ENCODE results near the gene MOG.
"Not testable (repeated sequence)": the region's sequence is repeated elsewhere in the genome, so short reads cannot be mapped to it uniquely, and the experiment has no call there.

The MOG gene

DNA sequence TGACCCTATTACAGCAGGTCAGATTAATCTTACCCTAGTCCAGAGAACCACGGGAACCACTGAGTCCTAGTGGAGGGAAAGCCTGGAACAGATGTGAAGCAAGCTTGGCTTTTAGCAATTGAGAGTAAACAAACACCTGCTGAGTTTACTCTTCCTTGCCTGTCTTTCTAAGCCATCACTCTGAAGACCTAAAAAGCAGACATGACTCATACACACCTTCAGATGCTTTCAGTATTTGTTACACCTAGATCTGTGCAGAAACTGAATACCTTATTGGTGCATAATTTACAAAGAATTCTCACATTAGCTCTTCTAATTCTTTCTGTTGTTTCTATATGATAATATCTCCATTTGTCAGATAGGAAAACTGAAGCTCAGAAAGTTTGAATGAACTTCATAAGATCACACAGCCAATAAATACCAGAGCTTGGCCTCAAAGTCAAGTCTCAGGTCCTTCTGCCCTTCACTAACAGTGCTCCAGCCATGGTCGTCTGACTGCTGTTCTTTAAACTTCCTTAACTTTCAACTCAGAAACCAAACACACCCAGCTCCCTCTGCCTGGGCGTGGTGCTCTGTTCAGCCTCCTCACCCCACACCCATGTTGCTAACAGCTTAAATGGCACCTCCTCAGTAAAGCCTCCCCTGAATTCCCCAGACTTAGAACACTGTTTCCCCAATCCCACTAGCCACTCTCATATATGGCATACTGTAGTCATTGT is 15.3 kb upstream of the MOG start:
- no peak for DNase-seq

- no peak for DNase-seq
Measured at GRCh38 chr6:29647927-29648642, 8.8 kb upstream of the MOG start.

DNA sequence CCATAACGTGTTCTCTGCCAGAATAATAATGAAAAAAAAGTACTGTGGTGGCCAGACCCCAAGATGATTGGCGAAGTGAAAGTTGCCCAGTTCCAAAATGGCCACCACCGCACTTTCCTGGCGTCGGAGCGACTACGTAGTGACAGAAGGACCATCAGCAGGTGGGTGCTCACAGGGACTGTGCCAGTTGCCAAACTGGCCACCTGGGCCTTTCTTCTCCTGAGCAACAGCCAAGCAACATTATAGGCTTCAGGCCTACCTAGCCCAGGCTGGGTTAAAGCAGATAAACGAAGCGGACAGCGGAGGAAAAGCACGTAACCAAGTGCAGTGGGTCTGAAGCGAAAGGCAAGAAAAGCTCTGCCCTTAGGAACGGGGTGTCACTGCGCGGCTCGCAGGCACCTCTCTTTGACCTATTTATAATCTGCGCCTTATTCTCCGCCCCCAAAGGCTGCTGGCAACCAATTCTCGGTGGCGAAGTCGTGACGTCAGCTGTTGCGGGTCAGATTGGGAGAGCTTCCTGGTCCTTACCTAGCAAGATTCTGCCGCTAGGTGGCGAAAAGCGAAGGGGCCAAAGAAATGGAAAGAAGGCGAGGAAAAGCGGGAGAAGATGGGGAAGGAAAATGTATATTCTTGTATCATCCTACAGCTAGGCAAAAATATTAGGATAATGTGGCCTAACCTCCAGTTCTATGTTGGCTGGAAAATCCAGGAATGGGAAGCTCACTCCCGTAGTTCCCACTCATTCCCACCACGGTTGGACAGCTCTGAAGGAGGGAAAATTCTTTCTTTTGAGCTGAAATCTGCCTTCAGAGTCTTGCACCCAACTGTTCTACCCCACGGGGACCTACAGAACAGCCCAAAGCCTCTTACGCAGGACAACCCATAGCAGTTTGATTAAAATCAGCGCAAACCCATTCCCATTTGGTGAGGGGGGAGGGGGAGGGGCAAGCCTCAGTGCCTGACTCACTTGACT is 6.9 kb upstream of the MOG start:
- DNase-seq: peak; percentile 98

GRCh38 chr6:29651413-29652197 is 5.3 kb upstream of the MOG start:
- peak; percentile 37 for DNase-seq

GRCh38 chr6:29652198-29652584 is 4.7 kb upstream of the MOG start:
- no peak for DNase-seq

DNA sequence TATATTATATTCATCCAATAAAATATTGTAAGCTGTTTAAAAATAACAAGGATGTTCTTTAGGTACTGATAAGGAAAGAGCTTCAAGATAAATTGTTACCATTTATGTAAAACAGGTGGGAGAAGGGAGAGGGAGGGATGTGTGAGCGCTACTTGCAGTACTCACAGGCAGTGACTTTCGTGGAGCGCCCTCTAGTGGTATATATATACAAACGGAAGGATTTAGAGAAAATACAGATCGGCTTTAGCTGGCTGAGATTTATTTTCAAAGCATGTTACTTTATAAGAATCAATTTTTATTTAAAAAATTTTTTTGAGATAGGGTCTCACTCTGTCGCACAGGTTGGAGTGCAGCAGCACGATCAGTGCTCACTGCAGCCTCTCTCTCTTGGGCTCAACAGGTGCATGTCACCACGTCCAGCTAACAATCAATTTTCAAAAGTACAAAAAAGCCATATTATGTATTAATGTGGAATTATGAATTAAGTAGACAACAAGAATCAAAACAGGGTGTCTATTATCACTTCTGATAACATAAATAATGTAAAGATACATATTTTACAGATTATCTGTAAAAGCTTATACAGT is 3.3 kb upstream of the MOG start:
- DNase-seq: peak; percentile 67

DNA sequence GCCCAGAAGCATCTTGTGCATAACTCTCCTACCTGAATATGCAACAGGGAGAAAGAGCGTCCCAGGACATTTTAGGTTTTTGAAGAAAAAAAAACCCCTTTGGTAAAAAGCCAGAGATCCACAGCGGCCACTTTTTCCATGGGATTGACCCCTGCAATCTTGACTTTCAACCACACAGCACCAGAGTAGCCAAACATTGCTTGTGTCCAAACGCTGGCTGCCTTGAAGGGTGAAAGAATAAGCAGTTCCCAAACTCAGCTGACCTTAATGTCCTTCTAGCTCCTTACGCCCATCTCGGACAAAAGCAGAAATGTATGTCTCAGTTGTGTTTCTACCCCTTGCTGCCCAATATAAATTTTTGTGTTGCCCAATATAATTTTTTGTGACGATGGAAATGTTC is 1.2 kb upstream of the MOG start:
- no peak for DNase-seq

- no peak for DNase-seq
Measured at GRCh38 chr6:29656157-29656556, 735 bp upstream of the MOG start.

- DNase-seq: no peak
Measured at GRCh38 chr6:29661071-29661470, 4.2 kb downstream of the MOG start.

DNA sequence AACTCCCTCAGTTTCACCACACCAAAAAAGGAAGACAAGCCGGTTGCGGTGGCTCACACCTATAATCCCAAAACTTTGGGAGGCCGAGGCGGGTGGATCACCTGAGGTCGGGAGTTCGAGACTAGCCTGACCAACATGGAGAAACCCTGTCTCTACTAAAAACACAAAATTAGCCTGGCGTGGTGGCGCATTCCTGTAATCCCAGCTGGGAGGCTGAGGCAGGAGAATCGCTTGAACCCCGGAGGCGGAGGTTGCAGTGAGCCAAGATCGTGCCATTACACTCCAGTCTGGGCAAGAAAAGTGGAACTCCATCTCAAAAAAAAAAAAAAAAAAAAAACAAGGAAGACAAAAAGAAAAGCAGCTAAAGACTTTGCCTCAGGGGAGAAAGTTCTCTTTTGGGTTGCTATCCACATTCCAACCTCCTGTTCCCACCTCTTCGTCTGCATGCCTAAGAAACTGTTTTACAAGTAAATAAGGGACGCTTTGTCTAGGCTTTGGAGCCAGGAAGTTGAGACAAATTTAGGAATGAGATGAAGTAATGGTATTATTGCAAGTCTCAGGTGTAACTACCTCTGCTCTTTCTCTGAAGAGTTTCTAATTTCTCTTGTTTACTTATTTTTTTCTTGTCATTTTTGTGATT is 4.7 kb downstream of the MOG start:
- DNase-seq: not testable (repeated sequence)

DNA sequence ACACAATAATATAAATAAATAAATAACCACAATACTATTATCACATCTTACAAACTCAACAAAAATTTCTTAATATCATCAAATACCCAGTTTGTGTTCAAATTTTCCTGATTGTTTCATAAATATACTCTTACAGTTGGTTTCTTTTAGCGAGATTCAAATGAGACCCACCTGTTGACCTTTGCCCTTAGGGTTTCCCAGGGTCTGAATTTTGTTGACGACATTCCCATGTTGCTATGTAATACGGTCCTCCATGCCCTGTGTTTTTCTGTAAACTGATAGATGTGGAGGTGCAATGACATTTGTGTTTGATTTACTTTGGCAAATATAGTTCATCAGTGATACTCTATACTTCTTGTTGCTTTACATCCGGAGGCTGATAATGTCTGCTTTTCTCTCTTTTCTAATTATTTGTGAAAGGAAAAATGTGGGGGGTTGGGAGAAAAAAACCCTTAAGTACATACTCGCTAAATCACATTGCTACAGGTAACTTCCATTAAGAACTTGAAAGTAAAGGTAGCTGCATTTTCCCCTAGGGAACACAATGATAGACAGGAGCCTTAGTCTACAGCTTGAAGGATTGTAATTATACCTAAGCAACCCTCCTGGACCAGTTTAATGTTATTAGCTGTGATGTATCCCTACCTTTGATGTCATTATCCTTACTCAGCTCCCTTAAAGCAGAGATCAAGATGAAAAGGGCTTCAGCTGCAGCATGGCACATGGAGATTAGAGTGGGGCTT is 6.6 kb downstream of the MOG start:
- DNase-seq: no peak

DNA sequence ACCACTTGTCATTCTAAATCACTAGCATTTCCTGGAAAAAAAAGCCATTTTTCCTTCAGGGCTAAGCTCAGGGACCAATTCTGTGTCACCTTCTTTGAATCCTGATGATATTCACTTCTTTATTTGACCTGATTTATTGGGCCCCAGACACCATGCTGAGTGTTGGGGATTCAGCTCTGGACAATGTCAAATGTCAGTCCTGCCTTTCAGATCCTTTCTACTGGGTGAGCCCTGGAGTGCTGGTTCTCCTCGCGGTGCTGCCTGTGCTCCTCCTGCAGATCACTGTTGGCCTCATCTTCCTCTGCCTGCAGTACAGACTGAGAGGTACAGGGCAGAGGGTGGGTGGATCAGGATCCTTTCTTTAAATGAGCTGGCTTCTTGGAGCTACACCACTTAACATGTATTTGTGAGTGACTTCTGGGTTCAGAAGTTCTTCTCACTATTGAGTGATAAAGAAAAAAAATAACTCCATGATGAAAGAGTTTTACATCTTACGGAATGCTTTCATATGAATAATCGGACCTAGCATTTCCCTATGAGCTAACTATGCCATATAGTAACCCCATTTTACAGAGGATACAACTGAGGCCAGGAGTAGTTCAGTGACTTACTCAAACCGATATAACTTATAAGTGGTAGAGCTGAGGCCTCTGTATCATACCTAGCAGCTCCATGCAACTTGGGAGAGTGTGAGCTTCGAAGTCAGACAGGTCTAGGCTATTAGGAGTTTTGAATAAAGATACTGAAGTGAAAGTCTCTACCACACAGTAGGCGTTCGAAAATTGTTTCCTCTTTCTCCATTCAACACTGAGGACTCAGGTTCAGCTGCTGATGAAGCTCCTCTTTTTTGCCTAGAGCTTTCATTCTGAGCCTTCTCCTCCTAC is 9.3 kb downstream of the MOG start:
- DNase-seq: no peak

- no peak for DNase-seq
Measured at GRCh38 chr6:29666826-29667130, 9.9 kb downstream of the MOG start.

- no peak for DNase-seq
Measured at GRCh38 chr6:29667158-29667557, 10.3 kb downstream of the MOG start.

DNA sequence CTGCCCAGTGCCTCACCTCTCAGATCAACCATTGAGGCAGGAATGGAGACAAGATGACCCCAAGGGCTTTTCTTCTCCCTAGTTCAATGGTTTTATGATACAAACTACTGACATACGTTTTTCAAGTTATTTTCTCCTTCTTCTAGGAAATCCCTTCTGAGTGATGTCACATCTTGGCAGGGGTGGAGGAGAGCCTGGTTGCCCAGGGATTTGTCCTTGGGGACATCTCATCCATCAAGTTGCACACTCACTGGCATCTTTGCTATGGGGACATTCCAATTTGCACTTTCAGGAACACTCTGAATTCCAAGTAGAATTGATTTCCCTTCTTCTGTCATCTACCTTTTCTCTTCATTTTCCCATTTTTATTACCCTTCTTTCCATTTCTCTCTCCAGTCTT is 14.1 kb downstream of the MOG start:
- DNase-seq: no peak

DNA sequence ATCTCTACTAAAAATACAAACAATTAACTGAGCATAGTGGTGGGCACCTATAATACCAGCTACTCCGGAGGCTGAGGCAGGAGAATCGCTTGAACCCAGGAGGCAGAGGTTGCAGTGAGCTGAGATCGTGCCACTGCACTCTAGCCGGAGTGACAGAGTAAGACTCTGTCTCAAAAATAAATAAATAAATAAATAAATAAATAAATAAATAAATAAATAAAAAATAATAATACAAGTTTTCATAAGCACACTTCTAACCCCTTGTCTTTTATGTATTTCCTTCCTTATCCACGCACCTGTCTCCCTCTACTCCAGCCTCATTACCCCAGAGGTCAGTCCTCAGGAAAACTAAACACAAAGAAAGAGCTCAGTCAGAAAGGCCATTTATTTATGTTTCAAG is 15.2 kb downstream of the MOG start:
- DNase-seq: not testable (repeated sequence)

- no peak for DNase-seq
Measured at GRCh38 chr6:29673161-29673560, 16.3 kb downstream of the MOG start.

- DNase-seq: no peak
Measured at GRCh38 chr6:29674008-29674407, 17.1 kb downstream of the MOG start.

GRCh38 chr6:29675561-29675960 is 18.7 kb downstream of the MOG start:
- no peak for DNase-seq

- DNase-seq: no peak
Measured at GRCh38 chr6:29676981-29677601, 20.2 kb downstream of the MOG start.

Measured in activated CD4-positive, alpha-beta T cell treated with anti-CD3 and anti-CD28 coated beads, Interleukin-2, amount 50 U/mL, for 16 hours (primary cell).